ENCODE data around the gene ZRSR2. TPM values are rescaled to one million over a fixed set of nuclear protein-coding genes. Genes with fewer than 3 reads are reported as not detected.
"Not testable (repeated sequence)": the region's sequence is repeated elsewhere in the genome, so short reads cannot be mapped to it uniquely, and the experiment has no call there.

Gene ZRSR2, protein sequence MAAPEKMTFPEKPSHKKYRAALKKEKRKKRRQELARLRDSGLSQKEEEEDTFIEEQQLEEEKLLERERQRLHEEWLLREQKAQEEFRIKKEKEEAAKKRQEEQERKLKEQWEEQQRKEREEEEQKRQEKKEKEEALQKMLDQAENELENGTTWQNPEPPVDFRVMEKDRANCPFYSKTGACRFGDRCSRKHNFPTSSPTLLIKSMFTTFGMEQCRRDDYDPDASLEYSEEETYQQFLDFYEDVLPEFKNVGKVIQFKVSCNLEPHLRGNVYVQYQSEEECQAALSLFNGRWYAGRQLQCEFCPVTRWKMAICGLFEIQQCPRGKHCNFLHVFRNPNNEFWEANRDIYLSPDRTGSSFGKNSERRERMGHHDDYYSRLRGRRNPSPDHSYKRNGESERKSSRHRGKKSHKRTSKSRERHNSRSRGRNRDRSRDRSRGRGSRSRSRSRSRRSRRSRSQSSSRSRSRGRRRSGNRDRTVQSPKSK
- total RNA-seq (10 to 100 TPM; 22.4 to 24.9 TPM), polyA plus RNA-seq (10 to 100 TPM; 15.1 to 44.8 (median 27.7) TPM), total RNA-seq (11.5 to 51.2 (median 28.2) reads per million in 6 experiments)

GRCh38 chrX:15789979-15790768 lies at the start of gene ZRSR2:
Gene ZRSR2, plus strand, starts transcription at chrX:15790484. Its CDS starts 12 bp downstream, at chrX:15790496.
- H3K9me3 Mint-ChIP-seq, result no peaks in the 10 kb centered on the region
- H3K27me3 Mint-ChIP-seq, result no peaks in the 10 kb centered on the region
- H3K4me3 Mint-ChIP-seq, result no peak within 1 kb of the TSS
- DNase-seq (peak; percentile 76 to 95 (median 86)), ATAC-seq (peak; percentile 86 to 87)
- peaks cover 6 to 23% (median 22%) of the 10 kb centered on the region in 4 donors for H3K4me1 Mint-ChIP-seq
- peaks cover 0 to 20% (median 3%) of the 10 kb centered on the region in 3 donors for H3K36me3 Mint-ChIP-seq
- POLR2A ChIA-PET, result interaction anchor here (0.9 to 4.1 kb wide), 13 partner anchors 9 to 115 kb away, joined by 3 to 28 read pairs (median 4); partner anchors contain the start of genes AP1S2 and CA5B
- H3K27ac Mint-ChIP-seq, result no peak within 1 kb of the TSS

- Mint-ChIP-seq H3K27ac (peak overlapping the region; percentile 8 to 82 (median 64)), H3K36me3 (peaks cover 12 to 45% (median 20%) of the 10 kb centered on the region in 3 donors)
Observed at GRCh38 chrX:15744181-15744867, 46.0 kb upstream of the ZRSR2 start.

GRCh38 chrX:15745179-15745578 lies 45.1 kb upstream of the ZRSR2 start:
- peaks cover 0 to 6% (median 0%) of the 10 kb centered on the region in 9 donors for H3K9me3 Mint-ChIP-seq
- H3K4me3 Mint-ChIP-seq, result peak overlapping the region in 1 of 10 donors; percentile 54
- POLR2A ChIA-PET, result no interaction called here
- peaks cover 12 to 45% (median 22%) of the 10 kb centered on the region in 3 donors for H3K36me3 Mint-ChIP-seq
- peak overlapping the region in 6 of 10 donors; percentile 3 to 82 (median 66) for H3K27ac Mint-ChIP-seq
- no peaks in the 10 kb centered on the region for H3K27me3 Mint-ChIP-seq
- DNase-seq (no peak), ATAC-seq (no peak)
- peaks cover 23 to 86% (median 82%) of the 10 kb centered on the region in 4 donors for H3K4me1 Mint-ChIP-seq

More at GRCh38 chrX:15744181-15744867, 46.0 kb upstream of the ZRSR2 start:
- peak; percentile 26 to 33 for ATAC-seq
- H3K4me3 Mint-ChIP-seq, result peak overlapping the region in 7 of 10 donors; percentile 1 to 58 (median 45)
- no peak for DNase-seq
- POLR2A ChIA-PET, result no interaction called here
- peaks cover 23 to 86% (median 82%) of the 10 kb centered on the region in 4 donors for H3K4me1 Mint-ChIP-seq
- peaks cover 0 to 6% (median 0%) of the 10 kb centered on the region in 9 donors for H3K9me3 Mint-ChIP-seq
- H3K27me3 Mint-ChIP-seq, result no peaks in the 10 kb centered on the region

GRCh38 chrX:15746651-15747050 lies 43.6 kb upstream of the ZRSR2 start:
- H3K9me3 Mint-ChIP-seq, DNase-seq, ATAC-seq, H3K27me3 Mint-ChIP-seq: not testable (repeated sequence)
- peaks cover 24 to 90% (median 88%) of the 10 kb centered on the region in 4 donors for H3K4me1 Mint-ChIP-seq
- H3K27ac Mint-ChIP-seq, result peak overlapping the region in 8 of 10 donors; percentile 2 to 99 (median 64)
- peak overlapping the region in 1 of 10 donors; percentile 31 for H3K4me3 Mint-ChIP-seq
- POLR2A ChIA-PET, result interaction anchor here (1.0 to 10.9 kb wide), 2 partner anchors 8 to 59 kb away, joined by 3 to 141 read pairs; partner anchors contain the start of gene CA5B
- H3K36me3 Mint-ChIP-seq, result peaks cover 11 to 40% (median 23%) of the 10 kb centered on the region in 3 donors

GRCh38 chrX:15747626-15748173 lies 42.6 kb upstream of the ZRSR2 start:
- Mint-ChIP-seq H3K4me1 (peaks cover 19 to 91% (median 82%) of the 10 kb centered on the region in 4 donors), H3K36me3 (peaks cover 5 to 32% (median 23%) of the 10 kb centered on the region in 3 donors), H3K27me3 (no peaks in the 10 kb centered on the region), H3K27ac (peak overlapping the region in 9 of 10 donors; percentile 17 to 99 (median 78)), H3K4me3 (peak overlapping the region in 2 of 10 donors; percentile 2 to 26), H3K9me3 (peaks cover 0 to 6% (median 0%) of the 10 kb centered on the region in 9 donors)
- POLR2A ChIA-PET, result interaction anchor here (10.9 kb wide), 1 partner anchor 9 kb away, joined by 141 read pairs; the partner anchor contains the start of gene CA5B
- ATAC-seq, result no peak
- DNase-seq, result no peak

DNA sequence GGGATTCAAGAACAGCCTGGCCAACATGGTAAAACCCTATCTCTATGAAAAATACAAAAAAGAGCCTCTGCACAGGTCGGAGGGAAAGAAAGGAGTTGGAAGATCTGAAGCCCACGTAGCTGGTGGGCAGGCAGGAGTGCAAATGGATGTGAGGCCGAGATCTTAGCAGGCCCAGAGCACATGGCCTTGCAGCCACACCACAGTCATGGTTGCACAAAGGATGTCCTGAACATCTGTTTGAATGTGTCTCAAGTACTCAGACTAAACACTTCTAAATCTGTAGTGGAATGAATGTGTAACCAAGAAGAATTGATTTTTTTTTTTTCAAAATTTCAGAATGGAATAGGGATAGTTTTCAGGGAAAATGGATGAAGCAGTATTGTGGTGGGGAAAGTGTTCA lies 41.4 kb upstream of the ZRSR2 start:
- POLR2A ChIA-PET, result interaction anchor here (1.1 to 10.9 kb wide), 4 partner anchors 10 to 106 kb away, joined by 3 to 141 read pairs (median 12); partner anchors contain the start of genes AP1S2, CA5B and ZRSR2
- peaks cover 0 to 6% (median 0%) of the 10 kb centered on the region in 9 donors for H3K9me3 Mint-ChIP-seq
- ATAC-seq (no peak), DNase-seq (no peak)
- H3K4me1 Mint-ChIP-seq, result peaks cover 16 to 90% (median 77%) of the 10 kb centered on the region in 4 donors
- peaks cover 0 to 22% (median 16%) of the 10 kb centered on the region in 3 donors for H3K36me3 Mint-ChIP-seq
- peak overlapping the region in 9 of 10 donors; percentile 34 to 78 (median 63) for H3K4me3 Mint-ChIP-seq
- H3K27ac Mint-ChIP-seq, result peak overlapping the region; percentile 85 to 100 (median 98)
- H3K27me3 Mint-ChIP-seq, result no peaks in the 10 kb centered on the region

DNA sequence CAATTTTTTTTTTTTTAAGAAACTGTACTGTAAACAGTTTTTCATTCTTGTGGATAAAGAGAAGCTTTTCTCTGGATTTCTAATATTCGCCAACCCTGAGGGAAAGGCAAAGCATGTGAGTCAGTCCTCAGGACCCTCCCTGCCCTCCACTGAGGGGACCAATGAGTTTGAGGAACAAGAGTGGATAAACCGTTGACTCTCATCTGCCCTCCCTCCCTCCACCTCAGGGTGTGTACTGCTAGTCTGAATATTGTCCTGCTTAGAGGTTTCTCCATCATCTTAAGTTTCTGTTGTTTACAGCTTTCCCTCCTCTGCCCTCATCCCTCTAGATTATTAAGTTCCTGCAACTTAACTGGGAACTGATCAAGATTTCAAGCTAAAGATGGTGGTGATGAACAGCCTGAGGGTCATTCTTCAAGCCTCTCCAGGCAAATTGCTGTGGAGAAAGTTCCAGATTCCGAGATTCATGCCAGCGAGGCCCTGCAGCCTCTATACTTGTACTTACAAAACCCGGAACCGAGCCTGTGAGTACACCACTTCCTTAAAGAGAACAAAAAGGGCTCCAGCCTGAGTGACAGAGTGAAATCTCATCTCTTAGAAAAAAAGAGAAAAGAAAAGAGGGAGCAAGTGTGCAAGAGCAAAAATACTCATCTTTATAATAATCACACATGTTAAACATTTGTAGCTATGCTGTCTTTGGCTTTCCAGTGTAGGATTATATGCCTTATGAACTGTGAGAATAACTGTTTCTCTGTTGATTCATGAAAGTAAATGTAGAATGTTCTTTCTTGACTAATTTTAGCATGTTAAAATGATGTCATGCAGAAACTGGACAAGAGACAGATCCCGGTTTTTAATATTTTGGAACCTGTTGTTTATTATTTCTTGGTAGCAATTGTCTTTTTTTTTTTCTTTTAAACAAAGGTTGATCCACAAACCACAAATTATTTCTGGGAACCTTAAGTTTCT lies 40.4 kb upstream of the ZRSR2 start:
- POLR2A ChIA-PET, result interaction anchor here (0.8 to 10.9 kb wide), 5 partner anchors 9 to 105 kb away, joined by 3 to 141 read pairs (median 5); partner anchors contain the start of genes AP1S2, CA5B and ZRSR2
- Mint-ChIP-seq H3K27ac (peak overlapping the region; percentile 95 to 100 (median 98)), H3K9me3 (peaks cover 0 to 6% (median 0%) of the 10 kb centered on the region in 9 donors), H3K4me3 (peak overlapping the region; percentile 60 to 86 (median 76)), H3K4me1 (peaks cover 16 to 92% (median 72%) of the 10 kb centered on the region in 4 donors), H3K36me3 (peaks cover 0 to 20% (median 13%) of the 10 kb centered on the region in 3 donors), H3K27me3 (no peaks in the 10 kb centered on the region)
- DNase-seq (peak in 6 of 10 donors; percentile 31 to 66 (median 53)), ATAC-seq (peak; percentile 51 to 52)

DNA sequence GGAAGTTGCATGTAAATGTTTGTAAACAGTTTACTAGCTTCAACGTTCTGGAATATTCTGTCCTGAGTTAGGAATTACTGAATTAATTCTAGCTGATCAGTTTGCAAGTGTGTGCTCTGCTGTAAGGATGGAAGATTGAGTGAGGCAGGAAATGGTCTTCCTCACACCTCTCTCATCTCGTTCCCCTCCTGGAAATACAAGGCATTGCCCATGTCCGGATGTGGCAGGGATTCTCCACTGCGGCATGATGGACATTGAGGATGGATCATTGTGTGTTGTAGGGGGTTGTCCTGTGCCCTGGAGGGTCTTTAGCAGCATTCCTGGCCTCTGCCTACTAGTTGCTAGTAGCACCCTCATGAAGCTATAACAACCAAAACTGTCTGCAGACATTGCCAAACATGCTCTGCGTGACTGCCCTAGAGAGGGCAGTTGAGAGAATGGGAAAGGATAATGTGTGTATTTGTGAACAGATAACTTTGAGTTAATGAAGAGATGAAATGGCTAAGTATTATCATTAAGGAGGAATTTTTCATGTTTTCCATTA lies 39.6 kb upstream of the ZRSR2 start:
- Mint-ChIP-seq H3K36me3 (peaks cover 0 to 20% (median 13%) of the 10 kb centered on the region in 3 donors), H3K4me1 (peaks cover 16 to 90% (median 71%) of the 10 kb centered on the region in 4 donors)

DNA sequence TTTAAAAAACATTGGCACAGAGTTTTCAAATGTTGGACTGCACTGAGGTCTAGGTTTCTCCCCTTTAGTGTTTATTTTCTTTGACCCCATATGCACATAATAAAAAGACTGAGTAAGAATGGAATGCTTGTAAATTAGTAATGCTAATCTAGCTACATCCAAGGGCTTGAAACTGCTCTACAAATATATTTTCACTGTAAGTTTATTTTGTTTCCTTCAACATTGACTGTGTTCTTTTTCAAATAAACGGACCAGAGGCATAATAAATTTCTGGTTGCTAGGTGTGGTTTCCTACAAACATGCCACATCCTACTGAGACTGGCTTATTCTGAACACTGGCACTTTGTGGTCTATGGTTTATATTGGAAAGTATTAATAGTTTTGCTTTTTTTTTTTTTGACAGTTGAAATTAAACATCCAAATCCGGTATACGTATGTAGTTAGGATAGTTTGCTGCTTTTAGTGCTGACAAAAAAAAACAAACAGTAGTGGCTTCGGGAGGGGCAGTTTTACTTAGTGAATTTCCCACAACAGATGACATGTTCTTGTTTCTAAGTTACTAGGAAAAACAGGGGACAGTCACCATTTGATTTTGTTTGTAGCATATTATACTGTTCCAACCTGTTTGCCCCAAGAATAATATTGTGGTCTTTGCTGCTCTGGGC lies 39.0 kb upstream of the ZRSR2 start:
- H3K27me3 Mint-ChIP-seq, result no peaks in the 10 kb centered on the region
- ATAC-seq, result peak; percentile 64 to 81

More for the DNA sequence above, 39.6 kb upstream of the ZRSR2 start:
- Mint-ChIP-seq H3K27ac (peak overlapping the region; percentile 95 to 100 (median 98)), H3K27me3 (no peaks in the 10 kb centered on the region), H3K9me3 (peaks cover 0 to 6% (median 0%) of the 10 kb centered on the region in 9 donors), H3K4me3 (peak overlapping the region; percentile 65 to 83 (median 76))
- POLR2A ChIA-PET, result interaction anchor here (0.8 to 10.9 kb wide), 4 partner anchors 12 to 104 kb away, joined by 3 to 141 read pairs (median 12); partner anchors contain the start of genes AP1S2, CA5B and ZRSR2
- DNase-seq, result peak in 2 of 10 donors; percentile 38 to 40
- ATAC-seq, result peak; percentile 29 to 43

More for the DNA sequence above, 39.0 kb upstream of the ZRSR2 start:
- peak in 8 of 10 donors; percentile 3 to 82 (median 62) for DNase-seq
- Mint-ChIP-seq H3K27ac (peak overlapping the region; percentile 95 to 100 (median 98)), H3K4me3 (peak overlapping the region; percentile 65 to 83 (median 76)), H3K9me3 (peaks cover 0 to 6% (median 0%) of the 10 kb centered on the region in 9 donors), H3K4me1 (peaks cover 20 to 92% (median 75%) of the 10 kb centered on the region in 4 donors), H3K36me3 (peaks cover 0 to 18% (median 15%) of the 10 kb centered on the region in 3 donors)
- POLR2A ChIA-PET, result interaction anchor here (0.8 to 10.9 kb wide), 4 partner anchors 12 to 104 kb away, joined by 3 to 141 read pairs (median 12); partner anchors contain the start of genes AP1S2, CA5B and ZRSR2

Data from naive thymus-derived CD8-positive, alpha-beta T cell (primary cell).